ENCODE data around the gene SHE.
"Not testable (repeated sequence)": the region's sequence is repeated elsewhere in the genome, so short reads cannot be mapped to it uniquely, and the experiment has no call there.

SHE gene

DNA sequence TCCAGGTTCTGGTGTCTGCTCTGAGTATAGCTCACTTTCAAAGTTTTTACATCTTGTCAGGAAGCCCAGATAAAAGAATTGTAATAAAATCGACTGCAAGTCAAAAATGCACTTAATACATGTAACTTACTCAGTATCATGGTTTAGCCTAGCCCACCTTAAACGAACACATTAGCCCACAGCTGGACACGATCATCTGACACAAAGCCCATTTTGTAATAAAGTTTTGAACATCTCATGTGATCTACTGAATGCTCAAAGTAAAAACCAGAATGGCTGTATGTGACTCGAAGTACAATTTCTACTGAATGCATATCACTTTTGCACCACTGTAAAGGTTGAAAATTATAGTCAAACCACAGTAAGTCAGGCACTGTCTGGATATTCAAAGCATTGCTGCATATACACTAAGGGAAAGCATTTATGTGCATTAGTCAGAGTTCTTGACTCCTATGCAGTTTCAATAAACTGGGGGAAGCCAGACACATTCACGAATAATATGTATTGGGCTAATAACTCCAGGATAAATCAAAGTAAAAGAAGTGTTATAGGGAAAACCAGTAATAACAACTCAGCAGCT is 12.4 kb downstream of the SHE start:
- no peak for DNase-seq (ENCODE audit: low read depth)
- no peak overlapping the region for H3K4me3 ChIP-seq (ENCODE audit: low read depth, low read length)
- TF ChIP-seq, protein P1, sequence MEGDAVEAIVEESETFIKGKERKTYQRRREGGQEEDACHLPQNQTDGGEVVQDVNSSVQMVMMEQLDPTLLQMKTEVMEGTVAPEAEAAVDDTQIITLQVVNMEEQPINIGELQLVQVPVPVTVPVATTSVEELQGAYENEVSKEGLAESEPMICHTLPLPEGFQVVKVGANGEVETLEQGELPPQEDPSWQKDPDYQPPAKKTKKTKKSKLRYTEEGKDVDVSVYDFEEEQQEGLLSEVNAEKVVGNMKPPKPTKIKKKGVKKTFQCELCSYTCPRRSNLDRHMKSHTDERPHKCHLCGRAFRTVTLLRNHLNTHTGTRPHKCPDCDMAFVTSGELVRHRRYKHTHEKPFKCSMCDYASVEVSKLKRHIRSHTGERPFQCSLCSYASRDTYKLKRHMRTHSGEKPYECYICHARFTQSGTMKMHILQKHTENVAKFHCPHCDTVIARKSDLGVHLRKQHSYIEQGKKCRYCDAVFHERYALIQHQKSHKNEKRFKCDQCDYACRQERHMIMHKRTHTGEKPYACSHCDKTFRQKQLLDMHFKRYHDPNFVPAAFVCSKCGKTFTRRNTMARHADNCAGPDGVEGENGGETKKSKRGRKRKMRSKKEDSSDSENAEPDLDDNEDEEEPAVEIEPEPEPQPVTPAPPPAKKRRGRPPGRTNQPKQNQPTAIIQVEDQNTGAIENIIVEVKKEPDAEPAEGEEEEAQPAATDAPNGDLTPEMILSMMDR (IDR thresholded peaks at IDR 0.05; ENCODE audit: insufficient read depth, low read depth, low read length, missing control alignments): no peak

DNA sequence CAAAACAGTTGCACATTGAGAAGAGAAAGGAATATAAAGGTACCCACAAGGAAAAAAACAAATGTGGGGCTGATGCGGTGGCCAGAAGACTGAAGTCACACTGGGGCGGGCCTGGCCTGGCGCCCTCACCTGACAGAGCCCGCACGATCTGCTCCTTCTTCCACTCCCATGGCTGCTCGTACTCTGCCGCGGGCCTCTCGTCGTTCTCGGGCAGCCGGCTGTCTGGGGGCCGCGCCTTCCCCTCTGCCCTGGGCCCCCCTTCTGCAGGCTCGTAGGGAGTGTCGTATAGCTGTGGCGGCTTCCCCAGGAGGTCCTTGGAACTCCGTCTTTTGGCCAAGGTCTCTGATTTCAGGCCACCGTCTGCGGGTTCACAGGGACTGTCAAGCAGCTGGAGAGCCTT is 13.3 kb downstream of the SHE start:
- no peak for DNase-seq (ENCODE audit: low read depth)
- TF ChIP-seq, protein P1 (IDR thresholded peaks at IDR 0.05; ENCODE audit: insufficient read depth, low read depth, low read length, missing control alignments): no peak
- H3K4me3 ChIP-seq (ENCODE audit: low read depth, low read length): no peak overlapping the region

DNA sequence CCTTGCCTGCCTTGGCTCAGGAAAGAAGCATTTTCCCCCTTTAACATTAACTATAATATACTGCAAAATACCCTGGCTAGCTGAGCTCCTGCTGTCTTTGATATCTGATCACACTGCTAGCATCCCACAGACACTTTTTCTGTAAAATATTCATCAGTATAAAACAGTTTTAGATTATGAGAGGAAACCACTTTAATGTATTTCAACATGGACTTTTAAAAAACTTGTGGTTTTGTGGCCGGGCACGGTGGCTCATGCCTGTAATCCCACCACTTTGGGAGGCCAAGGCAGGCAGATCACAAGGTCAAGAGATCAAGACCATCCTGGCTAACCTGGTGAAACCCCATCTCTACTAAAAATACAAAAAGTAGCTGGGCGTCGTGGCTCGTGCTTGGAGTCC is 15.5 kb downstream of the SHE start:
- not testable (repeated sequence) for H3K4me3 ChIP-seq (ENCODE audit: low read depth, low read length); DNase-seq (ENCODE audit: low read depth)

DNA sequence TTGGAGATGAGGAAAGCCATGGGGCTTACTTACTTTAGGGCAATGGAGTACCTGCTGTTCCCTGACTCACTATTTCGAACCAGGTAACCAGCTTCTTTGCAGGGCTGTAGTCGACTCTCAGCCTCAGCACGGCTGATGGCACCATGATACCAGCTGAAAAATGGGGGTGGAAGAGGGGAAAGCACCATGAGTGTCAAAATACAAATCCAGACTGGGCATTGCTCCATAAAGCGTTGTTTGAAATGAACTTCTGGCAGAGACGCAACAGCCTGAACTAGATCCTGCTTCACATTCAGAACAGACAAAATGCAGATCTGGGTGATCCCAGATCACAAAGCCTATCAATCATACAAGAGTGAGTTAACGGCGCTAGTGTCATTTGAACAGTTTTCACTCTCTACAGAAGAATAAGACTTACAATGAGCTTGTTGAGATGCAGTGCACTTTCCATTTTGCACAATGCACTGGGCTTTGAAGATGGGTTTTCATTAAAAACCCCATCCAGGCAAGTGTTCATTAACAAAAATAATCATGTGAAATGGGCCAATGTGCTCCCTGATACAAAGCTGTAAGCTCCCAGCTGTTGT is 16.2 kb downstream of the SHE start:
- no peak overlapping the region for H3K4me3 ChIP-seq (ENCODE audit: low read depth, low read length)
- TF ChIP-seq, protein P1 (IDR thresholded peaks at IDR 0.05; ENCODE audit: insufficient read depth, low read depth, low read length, missing control alignments): no peak
- no peak for DNase-seq (ENCODE audit: low read depth)

DNA sequence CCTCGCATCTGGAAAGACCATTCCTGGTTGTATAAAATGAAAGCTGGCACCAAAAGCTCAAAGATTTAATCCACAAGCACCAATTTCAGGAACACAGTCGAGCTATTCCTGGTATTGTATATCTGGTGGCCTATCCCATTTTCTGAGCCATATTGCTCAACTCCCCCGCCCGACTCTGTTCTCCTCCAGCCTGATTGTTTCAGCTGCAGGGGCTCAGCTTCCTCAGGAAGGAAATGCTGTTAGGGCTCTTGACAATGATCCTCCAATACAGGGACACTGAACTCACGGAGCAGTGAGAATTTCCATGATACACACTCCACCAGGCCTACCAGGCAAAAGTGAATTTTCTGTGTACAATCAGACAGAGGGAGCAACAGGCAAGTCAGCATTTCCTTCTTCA is 17.1 kb downstream of the SHE start:
- no peak for DNase-seq (ENCODE audit: low read depth)
- TF ChIP-seq, protein P1 (IDR thresholded peaks at IDR 0.05; ENCODE audit: insufficient read depth, low read depth, low read length, missing control alignments): no peak
- no peak overlapping the region for H3K4me3 ChIP-seq (ENCODE audit: low read depth, low read length)

DNA sequence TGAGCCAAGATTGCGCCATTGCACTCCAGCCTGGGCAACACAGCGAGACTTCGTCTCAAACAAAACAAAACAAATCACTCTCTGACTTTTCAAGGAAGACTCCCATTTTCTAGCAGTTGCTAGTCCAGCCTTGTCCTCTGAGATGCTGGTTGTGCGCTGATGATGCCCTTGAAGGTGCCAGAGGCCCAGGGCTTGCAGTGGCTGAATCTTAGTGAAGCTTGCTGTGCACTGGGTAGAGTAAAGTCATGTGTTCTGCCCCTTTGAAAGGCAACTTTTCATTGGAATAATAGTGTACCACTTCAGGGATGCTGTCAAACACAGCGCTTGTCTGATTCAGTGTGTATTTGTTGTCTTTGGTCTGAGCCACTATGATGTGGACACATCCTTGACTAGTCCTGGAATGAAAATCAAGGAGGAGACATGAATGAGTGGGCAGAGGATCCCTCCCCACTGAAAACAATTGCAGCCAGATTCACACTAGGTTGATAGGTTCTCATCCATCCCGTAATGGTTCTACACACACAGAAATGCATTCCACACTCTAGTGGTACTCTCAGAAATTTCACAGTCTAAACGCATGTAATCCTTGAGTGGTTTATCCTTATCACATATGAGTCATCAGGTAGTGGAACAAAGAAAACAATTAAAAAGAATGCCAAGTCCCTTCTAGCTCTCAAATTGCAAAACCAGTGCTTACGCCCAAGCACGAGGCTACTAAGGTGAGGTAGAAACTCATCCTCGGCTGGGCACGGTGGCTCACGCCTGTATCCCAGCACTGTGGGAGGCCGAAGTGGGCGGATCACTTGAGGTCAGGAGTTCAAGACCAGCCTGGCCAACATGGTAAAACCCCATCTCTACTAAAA is 18.0 kb downstream of the SHE start:
- DNase-seq (ENCODE audit: low read depth): no peak
- no peak overlapping the region for H3K4me3 ChIP-seq (ENCODE audit: low read depth, low read length)
- TF ChIP-seq, protein P1 (IDR thresholded peaks at IDR 0.05; ENCODE audit: insufficient read depth, low read depth, low read length, missing control alignments): no peak

DNA sequence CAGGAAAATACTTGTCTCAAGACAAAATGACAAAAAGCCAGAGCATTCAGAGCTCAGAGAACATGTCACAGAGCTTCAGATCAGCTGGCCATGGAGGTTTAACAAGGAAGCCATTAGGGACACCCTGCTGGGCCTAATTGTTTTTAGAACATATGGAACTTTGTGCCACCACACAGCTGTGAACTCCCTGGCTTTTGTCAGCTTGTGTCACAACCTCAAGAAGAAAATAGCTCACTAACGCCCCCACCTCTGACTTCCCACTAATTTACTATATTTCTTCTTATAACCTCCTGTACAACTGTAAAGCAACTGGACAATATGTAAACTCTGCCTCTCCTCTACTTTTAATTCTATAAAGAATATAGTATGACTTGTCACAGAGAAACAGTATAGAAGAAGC is 21.2 kb downstream of the SHE start:
- H3K4me3 ChIP-seq (ENCODE audit: low read depth, low read length): no peak overlapping the region
- no peak for DNase-seq (ENCODE audit: low read depth)
- TF ChIP-seq, protein P1 (IDR thresholded peaks at IDR 0.05; ENCODE audit: insufficient read depth, low read depth, low read length, missing control alignments): no peak
